Measurements from ENCODE around the gene FAM168A. TPM values are rescaled to one million over a fixed set of nuclear protein-coding genes. Genes with fewer than 3 reads are reported as not detected.

FAM168A gene
- total and polyA plus RNA-seq, 2 of the 8 experiments (the other 6 are each of a cell fraction or from before 2014, with no cell fraction given): 17.1 to 21.6 TPM

DNA sequence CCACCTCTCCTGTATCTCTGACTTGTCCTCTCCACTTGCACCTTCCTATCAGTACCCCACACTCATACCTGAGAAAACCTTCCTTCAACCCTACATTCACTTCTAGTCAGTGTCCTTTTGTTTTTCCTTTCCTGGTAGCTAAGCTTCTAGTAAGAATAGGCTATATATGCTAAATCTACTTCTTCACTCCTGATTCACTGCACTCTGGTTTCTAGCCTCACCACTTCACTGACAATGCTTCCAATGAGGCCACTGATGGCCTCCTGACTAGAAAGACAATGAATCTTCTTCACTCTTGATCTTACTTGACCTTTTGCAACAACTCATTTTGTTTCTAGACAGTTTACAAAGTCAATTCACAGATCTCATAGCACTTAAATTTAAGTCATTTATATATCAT is 169.7 kb downstream of the FAM168A start:
- no peak for TF ChIP-seq BRCA1 (IDR thresholded peaks at IDR 0.05; ENCODE audit: low read depth, low read length)
- TF ChIP-seq HDAC2 (IDR thresholded peaks at IDR 0.05; ENCODE audit: borderline replicate concordance in 1 of 2, low read depth in 2 of 2, low read length in 2 of 2): no peak
- no peak for TF ChIP-seq SIN3A (conservative IDR thresholded peaks at IDR 0.05 in 1 of 2, IDR thresholded peaks at IDR 0.05 in 1 of 2; ENCODE audit: low read depth in 1 of 2, low read length in 2 of 2)
- no peak for TF ChIP-seq POLR2A (IDR thresholded peaks at IDR 0.05; ENCODE audit: control extremely low read depth in 1 of 2, low read depth in 2 of 2, low read length in 2 of 2)
- TF ChIP-seq SRF (IDR thresholded peaks at IDR 0.05; ENCODE audit: low read depth, low read length): no peak
- no peak for TF ChIP-seq KDM4A (IDR thresholded peaks at IDR 0.05; ENCODE audit: low read depth, low read length, severe bottlenecking)
- no peak for TF ChIP-seq CREB1 (IDR thresholded peaks at IDR 0.05)
- Histone ChIP-seq H4K91ac (replicated peaks; ENCODE audit: insufficient read length, low read length) (no peak overlapping the region), H3K56ac (replicated peaks; ENCODE audit: insufficient read length, low read depth, low read length) (no peak overlapping the region), H3K9me3 (ENCODE audit: insufficient read depth in 2 of 2, low read depth in 1 of 2, low read length in 1 of 2) (no peaks in the 10 kb centered on the region), H4K8ac (ENCODE audit: extremely low read depth, insufficient read depth, low read length) (no peak overlapping the region), H3K18ac (ENCODE audit: extremely low read depth, low read length) (no peak overlapping the region), H2BK15ac (ENCODE audit: low read length) (no peak overlapping the region), H2BK120ac (replicated peaks; ENCODE audit: low read depth, low read length) (no peak overlapping the region), H3K27ac (ENCODE audit: low read depth, low read length) (no peak overlapping the region), H3K36me3 (ENCODE audit: control insufficient read depth in 2 of 4, insufficient read depth in 4 of 4, low read length in 3 of 4) (no peaks in the 10 kb centered on the region), H3K23ac (ENCODE audit: insufficient read length) (no peak overlapping the region), H3K4me1 (replicated peaks in 1 of 4; ENCODE audit: control insufficient read depth in 3 of 4, insufficient read depth in 4 of 4, low read length in 3 of 4) (no peaks in the 10 kb centered on the region), H3K9ac (replicated peaks in 1 of 4; ENCODE audit: extremely low read depth in 1 of 4, low read depth in 3 of 4, low read length in 3 of 4) (no peak overlapping the region), H3K79me2 (ENCODE audit: control insufficient read depth in 1 of 2, insufficient read depth in 2 of 2, low read length in 2 of 2) (no peaks in the 10 kb centered on the region), H3K4me3 (ENCODE audit: extremely low read depth in 1 of 4, insufficient read depth in 2 of 4, low read depth in 3 of 4, low read length in 4 of 4) (no peak overlapping the region), H4K5ac (ENCODE audit: insufficient read length, low read depth, low read length) (no peak overlapping the region), H3K23me2 (ENCODE audit: low read depth, low read length) (no peaks in the 10 kb centered on the region), H2BK5ac (ENCODE audit: low read depth, low read length) (no peak overlapping the region), H3K27me3 (replicated peaks in 1 of 4; ENCODE audit: control insufficient read depth in 3 of 4, extremely low read depth in 1 of 4, insufficient read depth in 3 of 4, low read length in 3 of 4) (no peaks in the 10 kb centered on the region), H3K4ac (replicated peaks; ENCODE audit: insufficient read length, low read depth, low read length) (no peak overlapping the region), H2AFZ (ENCODE audit: low read length) (no peak overlapping the region), H2BK20ac (ENCODE audit: low read length) (no peak overlapping the region), H4K20me1 (replicated peaks in 1 of 2; ENCODE audit: control insufficient read depth in 1 of 2, insufficient read depth in 2 of 2, low read length in 2 of 2) (no peaks in the 10 kb centered on the region), H3K14ac (ENCODE audit: insufficient read length) (no peak overlapping the region), H2AK5ac (ENCODE audit: low read depth, low read length) (no peak overlapping the region), H2BK12ac (ENCODE audit: low read depth, low read length) (no peak overlapping the region), H3K4me2 (ENCODE audit: insufficient read depth in 1 of 2, low read depth in 2 of 2, low read length in 2 of 2) (no peak overlapping the region), H3K79me1 (ENCODE audit: low read depth, low read length) (no peaks in the 10 kb centered on the region)
- no peak for FAIRE-seq
- no peak for DNase-seq (ENCODE audit: low read depth in 1 of 2, low spot score in 2 of 2)
- ChIA-PET POLR2A (ENCODE audit: partially characterized antibody) (interaction anchor here (1.3 kb wide), 1 partner anchor 209 kb away, joined by 4 read pairs; no protein-coding TSS in a partner anchor), CTCF (ENCODE audit: partially characterized antibody) (interaction anchor here (0.6 to 2.0 kb wide), 7 partner anchors 16 to 401 kb away, joined by 3 to 6 read pairs (median 4); no protein-coding TSS in a partner anchor)

Data from H1 (cell line).